T-helper 1 cell treated with Interleukin-12 subunit alpha and Interleukin-12 subunit beta and Interleukin-4 antibody, amounts not matched to agents 30 μg/mL and 1 μg/mL, for 36 hours (primary cell): ENCODE data around the gene HILPDA.
"Not testable (repeated sequence)": the region's sequence is repeated elsewhere in the genome, so short reads cannot be mapped to it uniquely, and the experiment has no call there.

Experiments
- H3K27ac Mint-ChIP-seq: one replicate; pipeline ENCODE4 v1.8.0; 2021; ENCODE audit warnings: mild to moderate bottlenecking, mixed read lengths
- H3K27me3 Mint-ChIP-seq: one replicate; pipeline ENCODE4 v1.8.0; 2021; ENCODE audit warnings: low read depth, mixed read lengths
- H3K36me3 Mint-ChIP-seq: one replicate; pipeline ENCODE4 v1.8.0; 2021; ENCODE audit warnings: low read depth, mixed read lengths
- H3K4me1 Mint-ChIP-seq: one replicate; pipeline ENCODE4 v1.8.0; 2021; ENCODE audit warnings: low read depth, mixed read lengths
- H3K4me3 Mint-ChIP-seq: one replicate; pipeline ENCODE4 v1.8.0; 2021; ENCODE audit warnings: mild to moderate bottlenecking, moderate library complexity, mixed read lengths
- H3K9me3 Mint-ChIP-seq: one replicate; pipeline ENCODE4 v1.8.0; 2021; ENCODE audit warnings: mixed read lengths

The HILPDA gene

GRCh38 chr7:128463933-128464332 is 8.3 kb downstream of the HILPDA start:
- not testable (repeated sequence) for H3K4me1 Mint-ChIP-seq, H3K27me3 Mint-ChIP-seq, H3K27ac Mint-ChIP-seq, H3K36me3 Mint-ChIP-seq, H3K4me3 Mint-ChIP-seq, H3K9me3 Mint-ChIP-seq

GRCh38 chr7:128466871-128467270 is 11.2 kb downstream of the HILPDA start:
- not testable (repeated sequence) for H3K27ac Mint-ChIP-seq, H3K9me3 Mint-ChIP-seq, H3K4me3 Mint-ChIP-seq, H3K27me3 Mint-ChIP-seq, H3K36me3 Mint-ChIP-seq, H3K4me1 Mint-ChIP-seq

GRCh38 chr7:128476402-128477335 is 21.0 kb downstream of the HILPDA start, which contains the start of gene METTL2B:
TSS of gene METTL2B (plus strand) at chr7:128476748. CDS start at chr7:128476766, 18 bp downstream.
- H3K4me1 Mint-ChIP-seq: peaks cover 20% of the 10 kb centered on the region
- not testable (repeated sequence) for H3K27me3 Mint-ChIP-seq, H3K36me3 Mint-ChIP-seq, H3K9me3 Mint-ChIP-seq
- peak within 1 kb of the TSS; percentile 95 for H3K4me3 Mint-ChIP-seq
- H3K27ac Mint-ChIP-seq: peak within 1 kb of the TSS; percentile 95

GRCh38 chr7:128477336-128477690 is 21.6 kb downstream of the HILPDA start:
- H3K36me3 Mint-ChIP-seq, H3K9me3 Mint-ChIP-seq, H3K27me3 Mint-ChIP-seq: not testable (repeated sequence)
- Mint-ChIP-seq H3K4me3 (peak overlapping the region; percentile 95), H3K27ac (peak overlapping the region; percentile 95), H3K4me1 (peaks cover 20% of the 10 kb centered on the region)

GRCh38 chr7:128479082-128479481 is 23.4 kb downstream of the HILPDA start:
- not testable (repeated sequence) for H3K9me3 Mint-ChIP-seq, H3K27me3 Mint-ChIP-seq, H3K27ac Mint-ChIP-seq, H3K4me3 Mint-ChIP-seq
- H3K4me1 Mint-ChIP-seq: peaks cover 20% of the 10 kb centered on the region
- H3K36me3 Mint-ChIP-seq: peaks cover 12% of the 10 kb centered on the region

GRCh38 chr7:128488134-128488533 is 32.5 kb downstream of the HILPDA start:
- H3K27me3 Mint-ChIP-seq, H3K4me3 Mint-ChIP-seq, H3K4me1 Mint-ChIP-seq, H3K27ac Mint-ChIP-seq, H3K9me3 Mint-ChIP-seq: not testable (repeated sequence)
- peaks cover 13% of the 10 kb centered on the region for H3K36me3 Mint-ChIP-seq

- Mint-ChIP-seq H3K4me3 (no peak overlapping the region), H3K36me3 (peaks cover 17% of the 10 kb centered on the region), H3K4me1 (no peaks in the 10 kb centered on the region), H3K9me3 (no peaks in the 10 kb centered on the region), H3K27ac (no peak overlapping the region), H3K27me3 (no peaks in the 10 kb centered on the region)
These were observed 41.7 kb downstream of the HILPDA start for GRCh38 chr7:128497405-128497804.

- H3K9me3 Mint-ChIP-seq, H3K4me3 Mint-ChIP-seq, H3K36me3 Mint-ChIP-seq, H3K27me3 Mint-ChIP-seq, H3K27ac Mint-ChIP-seq: not testable (repeated sequence)
- H3K4me1 Mint-ChIP-seq: peaks cover 11% of the 10 kb centered on the region
These were observed 49.7 kb downstream of the HILPDA start for GRCh38 chr7:128505416-128505815.

GRCh38 chr7:128506819-128507218 is 51.1 kb downstream of the HILPDA start:
- H3K27me3 Mint-ChIP-seq, H3K36me3 Mint-ChIP-seq, H3K9me3 Mint-ChIP-seq, H3K27ac Mint-ChIP-seq, H3K4me3 Mint-ChIP-seq: not testable (repeated sequence)
- peaks cover 12% of the 10 kb centered on the region for H3K4me1 Mint-ChIP-seq

- not testable (repeated sequence) for H3K4me3 Mint-ChIP-seq
These were observed 51.8 kb downstream of the HILPDA start for GRCh38 chr7:128507321-128507993.

More at GRCh38 chr7:128507321-128507993, 51.8 kb downstream of the HILPDA start:
- H3K4me1 Mint-ChIP-seq: peaks cover 12% of the 10 kb centered on the region
- not testable (repeated sequence) for H3K27ac Mint-ChIP-seq, H3K36me3 Mint-ChIP-seq, H3K9me3 Mint-ChIP-seq, H3K27me3 Mint-ChIP-seq
